ENCODE results near the gene MKS1.

MKS1 gene

DNA sequence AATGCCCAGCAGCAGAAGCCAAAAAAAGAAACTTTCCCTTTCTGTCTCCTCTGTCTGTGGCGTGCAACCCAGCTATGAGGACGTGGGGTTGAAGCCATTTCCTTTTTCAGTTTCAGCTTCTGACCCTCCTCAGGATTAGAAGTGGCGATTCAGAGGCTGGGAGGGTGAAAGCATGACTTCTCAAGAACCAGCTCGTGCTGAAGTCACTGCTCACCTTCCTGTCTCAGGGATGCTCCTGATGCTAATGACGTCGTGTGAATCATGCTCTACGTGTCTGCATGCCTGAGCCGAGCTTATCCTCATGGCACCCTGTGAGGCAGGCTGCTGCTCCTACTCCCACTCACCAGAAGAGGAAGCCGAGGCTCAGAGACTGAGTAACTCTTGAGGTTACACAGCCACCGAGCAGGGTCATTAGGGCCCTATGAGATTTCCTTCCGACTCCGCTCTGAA is 13.7 kb upstream of the MKS1 start:
- no peak overlapping the region for H3K4me3 ChIP-seq (ENCODE audit: low read length)
- TF ChIP-seq, protein P1, sequence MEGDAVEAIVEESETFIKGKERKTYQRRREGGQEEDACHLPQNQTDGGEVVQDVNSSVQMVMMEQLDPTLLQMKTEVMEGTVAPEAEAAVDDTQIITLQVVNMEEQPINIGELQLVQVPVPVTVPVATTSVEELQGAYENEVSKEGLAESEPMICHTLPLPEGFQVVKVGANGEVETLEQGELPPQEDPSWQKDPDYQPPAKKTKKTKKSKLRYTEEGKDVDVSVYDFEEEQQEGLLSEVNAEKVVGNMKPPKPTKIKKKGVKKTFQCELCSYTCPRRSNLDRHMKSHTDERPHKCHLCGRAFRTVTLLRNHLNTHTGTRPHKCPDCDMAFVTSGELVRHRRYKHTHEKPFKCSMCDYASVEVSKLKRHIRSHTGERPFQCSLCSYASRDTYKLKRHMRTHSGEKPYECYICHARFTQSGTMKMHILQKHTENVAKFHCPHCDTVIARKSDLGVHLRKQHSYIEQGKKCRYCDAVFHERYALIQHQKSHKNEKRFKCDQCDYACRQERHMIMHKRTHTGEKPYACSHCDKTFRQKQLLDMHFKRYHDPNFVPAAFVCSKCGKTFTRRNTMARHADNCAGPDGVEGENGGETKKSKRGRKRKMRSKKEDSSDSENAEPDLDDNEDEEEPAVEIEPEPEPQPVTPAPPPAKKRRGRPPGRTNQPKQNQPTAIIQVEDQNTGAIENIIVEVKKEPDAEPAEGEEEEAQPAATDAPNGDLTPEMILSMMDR (conservative IDR thresholded peaks at IDR 0.05; ENCODE audit: low read length): no peak
- DNase-seq (ENCODE audit: low read depth): peak; percentile 68

DNA sequence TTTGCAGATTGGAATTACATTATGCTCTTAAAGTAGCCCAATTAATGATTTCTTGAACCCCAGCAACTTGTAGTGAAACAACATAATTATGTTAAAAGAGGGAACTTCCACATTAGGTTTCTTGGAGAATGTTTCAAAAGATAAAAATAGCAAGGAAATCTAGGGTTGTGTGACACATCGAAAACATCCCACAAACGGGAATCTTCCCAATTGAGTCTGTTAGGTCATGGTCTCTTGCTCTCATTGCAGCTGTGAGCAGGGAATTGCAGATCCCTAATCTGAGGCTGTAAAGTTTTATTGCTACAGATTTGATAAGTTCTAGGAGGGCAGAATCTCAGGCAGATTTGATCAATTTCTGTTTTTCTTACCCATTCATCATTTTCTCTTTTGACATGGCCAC is 12.6 kb upstream of the MKS1 start:
- peak; percentile 64 for DNase-seq (ENCODE audit: low read depth)
- TF ChIP-seq, protein P1 (conservative IDR thresholded peaks at IDR 0.05; ENCODE audit: low read length): no peak
- H3K4me3 ChIP-seq (ENCODE audit: low read length): no peak overlapping the region

DNA sequence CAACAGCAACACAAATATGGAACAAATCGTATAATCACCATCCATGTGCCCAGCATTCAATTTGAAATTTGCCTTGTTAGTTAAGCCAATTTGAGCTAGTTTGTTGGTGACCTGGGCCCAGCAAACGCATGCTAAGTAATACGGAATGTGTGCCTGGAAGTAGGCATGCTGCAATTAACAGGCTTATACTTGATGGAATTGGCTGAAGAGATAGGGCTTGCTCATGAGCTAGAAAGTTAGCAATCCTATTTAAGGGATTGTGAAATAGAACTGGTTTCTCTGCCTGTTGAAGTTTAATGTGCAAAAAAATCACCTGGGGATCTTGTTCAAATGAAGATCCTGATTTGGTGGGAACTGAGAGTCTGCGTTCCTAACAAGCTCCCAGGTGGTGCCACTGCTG is 10.8 kb upstream of the MKS1 start:
- TF ChIP-seq, protein P1 (conservative IDR thresholded peaks at IDR 0.05; ENCODE audit: low read length): no peak
- no peak for DNase-seq (ENCODE audit: low read depth)
- H3K4me3 ChIP-seq (ENCODE audit: low read length): no peak overlapping the region

DNA sequence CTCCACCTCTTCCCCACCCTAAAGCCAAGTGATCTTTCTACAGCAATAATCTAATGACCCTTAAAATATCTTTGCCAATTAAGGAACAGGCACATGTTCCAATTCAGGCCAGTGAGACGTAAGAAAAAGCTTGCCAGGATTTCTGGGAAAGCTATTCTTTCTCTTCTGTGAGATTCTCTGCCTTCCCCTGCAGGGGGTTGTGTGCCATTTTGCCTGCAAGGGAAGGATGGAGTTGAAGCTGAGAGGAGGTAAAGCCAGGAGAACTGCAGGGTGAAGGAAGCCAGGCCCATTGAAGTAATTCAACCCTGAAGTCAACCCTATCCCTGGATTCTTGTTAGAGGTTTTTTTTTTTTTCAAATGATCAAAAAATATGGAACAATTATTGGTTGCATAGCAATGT is 10.3 kb upstream of the MKS1 start:
- TF ChIP-seq, protein P1 (conservative IDR thresholded peaks at IDR 0.05; ENCODE audit: low read length): no peak
- H3K4me3 ChIP-seq (ENCODE audit: low read length): no peak overlapping the region
- no peak for DNase-seq (ENCODE audit: low read depth)

DNA sequence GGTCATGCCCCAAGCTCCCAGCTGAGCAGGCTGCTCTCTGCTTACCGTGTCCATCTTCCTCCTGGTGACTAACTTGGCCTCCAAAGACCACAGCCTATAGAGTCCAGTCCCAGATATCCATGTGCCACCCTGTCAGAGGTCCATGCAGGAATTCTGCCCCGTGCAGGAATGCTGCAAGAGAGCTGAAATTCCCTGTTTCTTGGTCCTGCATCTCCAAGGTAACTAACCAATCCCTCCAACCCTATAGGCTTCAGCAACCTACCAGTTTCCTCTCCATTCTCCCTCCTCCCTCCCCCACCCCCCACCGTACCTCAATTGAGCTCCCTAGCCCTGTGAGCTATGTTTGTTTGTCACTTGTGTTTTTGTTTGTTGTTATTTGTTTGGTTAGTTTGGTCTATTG is 9.6 kb upstream of the MKS1 start:
- no peak overlapping the region for H3K4me3 ChIP-seq (ENCODE audit: low read length)
- no peak for DNase-seq (ENCODE audit: low read depth)
- TF ChIP-seq, protein P1 (conservative IDR thresholded peaks at IDR 0.05; ENCODE audit: low read length): no peak

DNA sequence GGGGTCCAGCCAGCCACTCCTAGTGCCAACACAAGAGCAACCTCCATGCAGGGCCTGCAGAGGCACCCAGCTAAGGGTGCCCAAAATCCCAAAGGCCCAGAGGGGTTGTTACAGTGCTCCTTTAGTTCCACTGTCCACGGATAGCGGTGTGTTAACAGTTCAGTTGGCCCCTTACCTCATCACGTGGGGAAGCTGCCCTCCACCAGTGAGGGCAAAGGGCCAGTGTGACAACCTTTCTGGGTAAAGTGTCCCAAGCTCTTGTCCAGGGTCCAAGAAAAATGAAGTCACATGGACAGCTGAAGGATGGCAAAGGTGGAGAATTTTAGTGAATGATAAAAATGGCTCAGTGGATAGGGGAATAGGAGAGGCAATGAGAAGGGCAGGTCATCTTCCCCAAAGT is 8.7 kb upstream of the MKS1 start:
- H3K4me3 ChIP-seq (ENCODE audit: low read length): no peak overlapping the region
- no peak for DNase-seq (ENCODE audit: low read depth)
- TF ChIP-seq, protein P1 (conservative IDR thresholded peaks at IDR 0.05; ENCODE audit: low read length): no peak

DNA sequence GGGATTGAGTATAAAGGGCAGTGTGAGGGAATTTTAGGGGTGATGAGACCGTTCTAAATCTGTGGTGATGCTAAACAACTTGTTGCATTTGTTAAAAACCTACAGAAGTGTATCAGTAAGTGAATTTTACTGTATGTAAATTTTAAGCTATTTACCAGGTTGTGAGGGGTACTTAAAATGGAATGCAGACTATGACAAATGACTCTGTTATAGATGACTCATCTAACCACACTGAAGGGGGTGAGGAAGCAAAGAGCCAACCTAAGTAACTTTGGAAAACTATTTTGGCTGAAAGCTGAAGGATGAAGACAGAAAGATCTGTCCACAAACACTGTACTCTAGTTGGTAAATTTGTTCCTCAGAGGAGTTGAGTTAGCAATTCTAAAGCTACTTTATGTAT is 5.3 kb upstream of the MKS1 start:
- peak; percentile 73 for DNase-seq (ENCODE audit: low read depth)
- no peak overlapping the region for H3K4me3 ChIP-seq (ENCODE audit: low read length)
- TF ChIP-seq, protein P1 (conservative IDR thresholded peaks at IDR 0.05; ENCODE audit: low read length): no peak

Measured in AG10803 (cell line).